Mucosa of descending colon (tissue), 3 donors: Measurements from ENCODE around the gene MMEL1. TPM values are rescaled to one million over a fixed set of nuclear protein-coding genes. Genes with fewer than 3 reads are reported as not detected.

Experiments
- ATAC-seq: fragments of 200-7000 bp; cut with Tn5 transposase; one replicate; pipeline ENCODE4 v1.9.1; 2020; ENCODE audit warnings: mild to moderate bottlenecking, moderate library complexity
- DNase-seq, 3 donors: peaks; one replicate each; pipeline ENCODE4 v3.0.0-alpha.2; 2020
- H3K36me3 ChIP-seq: fragments of 200-600 bp; one replicate; pipeline ENCODE4 v1.8.0; 2021; ENCODE audit warnings: low read depth, mild to moderate bottlenecking
- H3K4me1 ChIP-seq: fragments of 200-600 bp; one replicate; pipeline ENCODE4 v1.8.0; 2021; ENCODE audit warnings: low read depth, mild to moderate bottlenecking
- H3K4me3 ChIP-seq: fragments of 200-600 bp; one replicate; pipeline ENCODE4 v1.8.0; 2021; ENCODE audit warnings: mild to moderate bottlenecking
- H3K9me3 ChIP-seq: fragments of 200-600 bp; one replicate; pipeline ENCODE4 v1.8.0; 2021; ENCODE audit warnings: mild to moderate bottlenecking
- CTCF ChIP-seq: fragments of 200-600 bp; IDR thresholded peaks from one replicate; pipeline ENCODE4 v1.8.0; 2022; ENCODE audit warnings: antibody characterized with exemption, mild to moderate bottlenecking
- intact Hi-C, 2 donors: fragments of 100-400 bp; cut with DNase I in 1 of 2; cut with micrococcal nuclease in 1 of 2; formaldehyde crosslinking; loops; one replicate each; pipeline versions ENCODE4 v1.11.0 to v1.11.1; 2022; cut with DNase I, micrococcal nuclease
- total RNA-seq, 3 donors: library from RNA; stranded (reverse); fragmentation: NEBNext Ultra II Directional in 2 of 3; extraction: Animal tissue kit (Norgen Biotek cat#: 25700) in 2 of 3; gene quantifications; one replicate each; pipeline versions ENCODE4 v1.2.1 to v1.2.4, GENCODE V29; 2021 to 2023
- donor health status: DM: no; HTN: no; CAD: no; lungs with moderate emphysema.
- donor health status: DM: no; HTN: no; CAD: no.
- donor health status: DM: no; HTN: yes; CAD: no.

The MMEL1 gene
- total RNA-seq, 3 donors from 2014 or later = 4.2 to 10.9 (median 9.4) TPM

GRCh38 chr1:2631136-2632050 lies 1.4 kb downstream of the MMEL1 start:
- Histone ChIP-seq H3K4me1 (peaks cover 16% of the 10 kb centered on the region), H3K36me3 (no peaks in the 10 kb centered on the region), H3K4me3 (no peak overlapping the region), H3K9me3 (peaks cover under 1% of the 10 kb centered on the region)
- peak; percentile 86 for ATAC-seq
- intact Hi-C loops = no loop called here
- TF ChIP-seq CTCF = no peak
- DNase-seq = peak; percentile 66 to 77 (median 73)

- Histone ChIP-seq H3K4me1 (peaks cover 16% of the 10 kb centered on the region), H3K36me3 (no peaks in the 10 kb centered on the region), H3K9me3 (no peaks in the 10 kb centered on the region), H3K4me3 (no peak overlapping the region)
- no peak for ATAC-seq
- TF ChIP-seq CTCF = no peak
- no peak for DNase-seq
- intact Hi-C loops = no loop called here
These were observed 2.2 kb downstream of the MMEL1 start for GRCh38 chr1:2630498-2631135.

- H3K36me3 ChIP-seq = no peaks in the 10 kb centered on the region
- no peaks in the 10 kb centered on the region for H3K9me3 ChIP-seq
- intact Hi-C loops = no loop called here
- TF ChIP-seq CTCF = no peak
- ATAC-seq (no peak), DNase-seq (no peak)
- H3K4me1 ChIP-seq = peaks cover 16% of the 10 kb centered on the region
- no peak overlapping the region for H3K4me3 ChIP-seq
These were observed 3.0 kb downstream of the MMEL1 start for GRCh38 chr1:2629627-2630497.

GRCh38 chr1:2628933-2629626 lies 3.7 kb downstream of the MMEL1 start:
- intact Hi-C loops = no loop called here
- Histone ChIP-seq H3K9me3 (no peaks in the 10 kb centered on the region), H3K4me3 (no peak overlapping the region), H3K4me1 (peaks cover 16% of the 10 kb centered on the region), H3K36me3 (no peaks in the 10 kb centered on the region)
- DNase-seq = no peak
- no peak for ATAC-seq
- TF ChIP-seq CTCF = no peak
